Esophagus mucosa (tissue), 1 donor: ENCODE measurements around the gene OR52H1. TPM values are rescaled to one million over a fixed set of nuclear protein-coding genes. Genes with fewer than 3 reads are reported as not detected.

ENCODE experiments used
- ATAC-seq: fragments of 200-7000 bp; cut with Tn5 transposase; one replicate; pipeline ENCODE4 v1.9.1; 2020
- total RNA-seq: library from RNA; stranded (reverse); gene quantifications from one replicate; pipeline ENCODE4 v1.2.4, GENCODE V29; 2023
- donor health status: DM: yes; HTN: yes; CAD: no.

Gene OR52H1
- total RNA-seq, 1 donor from 2014 or later, result not detected

DNA sequence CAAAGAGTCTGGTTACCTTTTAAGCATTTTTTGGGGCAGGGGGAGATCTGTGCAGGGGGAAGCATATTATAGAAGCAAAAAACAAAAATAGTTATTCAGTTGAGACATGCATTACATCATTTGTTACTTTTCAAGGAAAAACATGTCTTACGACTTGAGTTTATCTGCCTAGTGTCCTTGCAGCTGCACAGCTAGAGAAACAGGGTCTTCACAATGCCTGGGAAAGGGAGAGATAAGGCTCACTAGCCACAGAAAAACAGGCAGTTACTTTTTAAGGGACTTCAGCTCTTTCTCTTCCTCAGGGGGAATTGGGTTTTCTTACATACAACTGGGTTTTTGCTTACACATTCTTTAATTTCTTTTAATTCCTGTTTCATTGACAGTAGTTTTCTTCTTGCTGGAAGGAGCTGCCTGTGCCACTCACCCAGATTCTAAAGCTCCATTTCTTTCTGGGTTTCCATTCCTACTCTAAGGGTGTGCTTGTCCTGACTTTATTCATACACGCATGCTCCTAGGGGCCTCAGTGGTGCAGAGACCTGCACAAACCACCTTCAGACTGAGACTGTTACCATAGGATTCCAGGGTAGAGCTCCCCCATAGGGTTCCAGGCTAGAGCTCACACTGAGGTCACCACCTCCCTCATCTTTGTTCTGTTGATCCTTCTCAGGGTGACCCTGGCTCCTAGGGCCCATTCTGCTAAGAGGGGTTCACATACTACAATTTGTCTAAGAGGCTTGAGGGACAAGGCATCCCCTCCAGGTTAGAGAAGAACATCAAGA is 17.1 kb downstream of the OR52H1 start:
- ATAC-seq, result no peak

DNA sequence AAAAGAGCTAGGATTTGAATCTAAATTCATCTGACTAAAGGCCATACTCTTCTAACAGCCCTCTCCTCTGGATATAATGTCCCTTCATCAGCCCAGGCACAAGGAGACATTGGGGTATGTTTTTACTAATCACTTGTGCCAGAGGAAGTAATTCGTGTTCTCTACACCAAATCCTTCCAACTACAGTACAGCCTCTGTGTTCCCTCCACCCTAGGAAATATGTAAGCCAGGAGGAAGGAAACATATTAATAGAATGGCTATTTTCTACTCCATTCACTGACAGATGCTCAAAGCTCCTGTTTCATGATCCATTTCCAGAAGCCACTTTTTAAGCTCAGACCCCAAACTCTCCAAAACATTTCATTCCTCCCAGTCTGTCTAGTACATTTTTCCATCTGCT is 19.8 kb downstream of the OR52H1 start:
- no peak for ATAC-seq

DNA sequence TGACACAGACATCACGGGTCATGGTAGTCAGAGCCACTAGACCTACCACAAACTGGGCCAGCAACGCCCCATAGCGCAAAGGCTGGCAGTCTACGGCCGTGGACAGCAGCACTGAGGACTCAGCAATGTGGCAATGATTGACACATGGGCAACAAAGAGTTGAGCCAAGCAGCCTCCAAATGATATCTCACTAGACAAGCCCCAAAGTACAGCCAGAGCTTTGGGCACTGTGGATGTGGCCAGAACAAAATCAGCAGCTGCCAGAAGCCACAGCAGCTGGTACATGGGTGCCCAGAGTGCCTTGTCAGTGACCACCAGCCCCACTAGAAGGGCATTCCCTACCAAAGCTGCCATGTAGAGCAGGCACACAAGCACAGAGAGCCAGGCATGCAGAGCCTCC is 20.6 kb downstream of the OR52H1 start:
- ATAC-seq, result no peak

DNA sequence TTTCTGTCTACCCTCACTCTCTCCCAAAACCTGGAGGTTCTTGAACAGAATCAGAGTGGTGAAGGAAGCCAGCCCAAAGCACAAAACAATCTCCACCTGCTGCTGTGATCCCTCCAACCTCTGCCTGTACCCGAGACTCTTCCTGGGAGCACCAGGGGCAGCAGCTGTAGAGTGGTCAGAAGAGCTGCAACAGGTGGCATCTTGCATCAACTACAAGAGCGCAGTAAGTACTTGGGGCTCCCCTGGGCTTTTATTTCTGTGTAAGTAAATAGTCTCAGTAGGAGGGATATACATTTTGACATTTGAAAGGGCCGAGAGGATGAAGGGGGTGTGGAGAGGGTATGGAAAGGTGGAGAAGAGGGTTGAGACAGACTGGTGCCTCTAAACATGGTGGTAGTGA is 23.6 kb downstream of the OR52H1 start:
- ATAC-seq, result no peak

DNA sequence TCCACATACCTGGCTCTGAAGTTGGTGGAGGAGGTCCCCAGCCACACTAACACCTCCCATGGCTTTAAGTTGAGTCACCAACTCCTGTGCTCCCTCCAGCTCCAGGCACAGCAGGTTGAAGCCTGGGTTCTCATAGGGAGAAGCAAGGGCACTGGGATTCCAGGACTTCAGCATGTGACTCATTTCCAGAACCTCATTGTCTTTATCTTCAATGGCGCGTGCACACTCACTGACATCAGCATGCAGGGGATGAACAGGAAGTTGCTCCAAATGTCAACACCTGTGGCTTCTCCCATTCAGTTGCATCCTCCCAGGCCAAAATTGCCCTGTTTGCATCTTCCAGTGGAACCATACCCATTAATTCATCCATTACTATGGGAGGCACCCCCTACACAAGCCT is 26.0 kb downstream of the OR52H1 start:
- ATAC-seq, result no peak

DNA sequence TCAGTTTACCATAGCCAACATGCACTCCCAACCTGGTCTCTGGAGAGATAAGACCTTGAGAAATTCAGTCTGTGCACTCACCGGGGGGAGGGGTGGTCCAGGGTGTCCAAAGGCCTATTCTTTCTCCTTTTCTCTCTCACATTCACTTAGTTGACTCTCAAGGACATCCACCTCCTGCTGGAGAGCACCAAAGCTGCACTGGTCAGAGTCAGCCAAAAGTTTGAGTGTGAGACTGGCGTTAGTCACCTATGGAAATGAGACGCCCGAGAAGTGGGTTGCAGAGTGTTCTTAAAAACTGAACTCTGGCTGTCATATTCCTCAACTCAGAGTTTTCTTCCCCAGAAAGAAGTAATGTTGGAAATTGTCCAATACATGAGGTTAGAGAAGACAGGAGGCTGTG is 26.8 kb downstream of the OR52H1 start:
- ATAC-seq, result no peak

DNA sequence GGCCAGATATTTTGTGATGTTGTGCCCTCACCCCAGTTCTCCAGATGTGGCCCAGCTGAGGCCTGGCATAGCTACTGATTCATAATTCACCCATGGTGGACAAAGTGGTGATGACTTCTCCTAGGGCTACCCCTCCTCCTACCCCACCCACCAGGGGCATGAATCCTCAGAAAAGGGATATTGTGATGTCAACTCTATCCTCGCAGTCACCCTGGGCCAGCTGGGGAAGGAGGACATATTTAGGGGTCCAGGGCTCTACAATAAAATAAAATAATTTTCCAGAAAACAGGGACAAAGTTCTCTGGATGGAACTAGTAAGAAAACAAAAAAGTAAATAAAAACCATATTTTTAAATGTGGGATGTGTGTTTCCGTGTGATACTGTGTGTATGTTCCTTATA is 31.7 kb downstream of the OR52H1 start, which contains the start of gene UBQLNL:
TSS of gene UBQLNL (minus strand) at position 101 of the 400 bp plus-strand sequence. CDS start 258 bp downstream, outside the sequence.
- no peak for ATAC-seq

DNA sequence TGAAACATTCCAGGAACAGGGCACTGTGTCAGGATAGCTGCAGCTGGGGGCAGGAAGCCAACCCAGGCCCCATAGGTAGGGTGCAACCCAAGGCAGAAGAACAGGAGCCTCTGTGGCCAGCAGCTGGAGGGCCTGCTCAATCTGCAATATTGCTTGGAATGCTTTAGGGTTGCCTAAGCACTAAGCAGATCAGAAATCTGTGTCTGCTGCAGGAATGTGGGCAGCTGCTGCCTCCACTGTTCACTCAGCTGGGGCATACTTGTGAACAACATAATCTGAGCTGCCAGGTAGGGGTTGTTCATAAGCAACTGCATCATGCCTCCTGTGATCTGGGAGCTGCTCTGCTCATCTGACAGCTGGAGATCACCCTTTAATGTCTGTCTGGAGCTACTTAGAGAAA is 33.5 kb downstream of the OR52H1 start:
- ATAC-seq, result no peak

DNA sequence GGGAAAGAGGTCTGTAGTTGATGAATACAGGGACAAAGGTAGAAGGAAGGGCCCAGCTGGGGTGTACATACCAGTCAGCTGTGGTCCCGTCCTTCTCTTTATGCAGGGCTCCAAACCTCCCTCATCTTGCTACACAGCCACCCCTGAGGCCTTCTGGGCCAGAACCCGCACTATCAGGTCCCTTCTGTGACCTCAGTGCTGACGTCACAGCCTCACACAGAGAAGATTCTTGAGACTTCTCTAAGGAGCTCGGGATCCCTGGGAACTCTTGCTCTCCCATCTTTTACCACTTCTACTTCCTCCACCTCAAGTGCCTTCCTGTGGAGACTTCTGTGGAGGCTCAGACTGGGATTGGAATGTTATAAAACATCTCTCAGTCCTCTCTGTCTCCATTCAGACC is 38.5 kb downstream of the OR52H1 start, which contains the start of gene UBQLN3:
TSS of gene UBQLN3 (minus strand) at position 155 of the 400 bp plus-strand sequence. CDS start 399 bp downstream, outside the sequence.
- ATAC-seq, result no peak

DNA sequence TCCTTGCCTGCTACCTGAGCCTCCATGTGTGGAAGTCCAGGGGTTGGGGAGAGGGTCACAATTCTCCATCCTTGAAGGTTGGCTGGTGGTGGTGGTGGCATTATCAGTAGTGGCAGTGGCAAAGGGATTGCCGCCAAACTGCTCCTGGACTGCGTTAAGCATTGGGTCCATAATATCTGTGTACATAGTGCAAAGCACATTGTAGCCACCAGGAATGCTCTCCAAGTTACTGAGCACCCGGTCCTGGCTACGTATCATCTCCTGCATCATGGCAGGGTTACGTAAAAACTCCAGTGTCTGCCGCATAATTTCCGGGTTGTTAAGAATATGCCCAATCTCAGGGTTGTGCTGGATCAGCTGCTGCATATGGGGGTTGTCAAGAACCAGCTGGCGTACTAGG is 39.7 kb downstream of the OR52H1 start:
- no peak for ATAC-seq

DNA sequence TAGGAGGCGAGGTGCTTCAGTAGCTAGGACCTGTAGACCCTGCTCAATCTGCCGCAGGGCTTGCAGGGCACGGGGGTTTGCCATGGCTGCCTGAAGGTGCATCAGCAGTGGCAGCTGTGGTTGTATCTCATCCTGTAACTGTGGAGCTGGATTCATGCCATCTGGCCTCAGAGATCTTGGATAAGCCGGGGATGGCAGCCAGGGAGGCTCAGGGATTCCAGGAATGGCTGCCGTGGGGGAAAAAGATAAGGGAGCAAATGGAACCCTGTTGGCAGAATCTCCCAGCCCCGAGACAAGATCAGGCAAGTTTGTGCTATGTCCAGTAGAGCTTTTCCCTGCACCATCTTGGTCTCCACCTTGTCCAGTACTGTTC is 40.4 kb downstream of the OR52H1 start:
- ATAC-seq, result no peak

DNA sequence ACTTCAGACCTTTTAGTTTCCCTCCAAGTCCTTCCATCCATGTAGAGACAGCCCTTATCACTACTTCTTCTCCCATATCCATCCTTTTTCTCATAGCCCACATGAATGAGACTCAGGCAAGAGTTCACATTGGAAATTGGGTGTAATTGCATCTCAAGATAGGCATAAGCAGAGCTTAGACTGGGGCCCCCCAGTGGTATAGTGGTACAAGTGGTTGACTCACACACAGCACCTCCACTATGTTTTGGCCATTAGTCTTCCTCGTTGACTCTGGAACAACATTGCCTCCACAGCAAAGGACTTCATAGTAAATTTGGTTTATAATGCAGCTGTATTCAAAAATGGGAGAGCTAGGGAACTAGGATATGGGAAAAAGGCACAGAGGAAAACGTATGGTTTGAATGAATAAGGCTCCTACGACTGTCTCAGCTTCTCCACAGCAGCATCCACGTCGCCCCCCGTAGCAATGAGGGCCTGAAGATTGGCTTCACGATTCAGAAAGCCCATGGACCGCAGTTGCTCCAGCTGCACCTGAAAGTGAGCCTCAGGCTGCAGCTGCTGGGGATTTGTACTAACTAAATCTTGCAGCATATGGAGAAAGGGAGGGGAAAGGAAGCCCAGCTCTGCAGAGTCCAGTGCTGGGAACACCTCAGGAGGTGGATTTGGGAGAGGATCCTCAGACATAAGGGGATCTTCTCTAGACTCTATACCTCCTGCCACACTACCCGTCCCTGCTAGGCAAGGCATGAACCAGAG is 41.0 kb downstream of the OR52H1 start:
- no peak for ATAC-seq

DNA sequence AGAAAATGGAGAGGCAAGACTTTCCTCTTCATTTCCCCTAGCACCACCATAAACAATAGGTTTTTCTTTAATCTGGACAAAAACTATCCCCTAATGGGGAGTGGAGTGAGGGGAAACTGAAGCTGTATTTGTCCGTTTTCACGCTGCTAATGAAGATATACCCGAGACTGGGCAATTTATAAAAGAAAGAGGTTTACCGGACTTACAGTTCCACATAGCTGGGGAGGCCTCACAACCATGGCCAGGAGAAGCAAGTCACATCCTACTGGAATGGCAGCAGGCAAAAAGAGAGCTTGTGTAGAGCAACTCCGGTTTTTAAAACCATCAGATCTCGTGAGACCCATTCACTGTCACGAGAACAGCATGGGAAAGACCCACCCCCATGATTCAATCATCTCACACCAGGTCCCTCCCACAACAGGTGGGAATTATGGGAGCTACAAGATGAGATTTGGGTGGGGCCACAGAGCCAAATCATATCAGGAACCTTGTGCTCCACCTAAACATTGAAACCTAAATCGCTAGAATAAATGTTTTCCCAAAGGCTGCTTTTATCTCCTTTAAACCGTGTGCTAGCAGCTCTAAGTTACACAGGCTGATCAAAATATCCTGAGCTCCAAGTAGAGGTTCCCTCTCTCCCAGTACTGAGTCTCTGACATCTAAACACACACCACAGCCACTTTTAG is 42.8 kb downstream of the OR52H1 start:
- ATAC-seq, result no peak

DNA sequence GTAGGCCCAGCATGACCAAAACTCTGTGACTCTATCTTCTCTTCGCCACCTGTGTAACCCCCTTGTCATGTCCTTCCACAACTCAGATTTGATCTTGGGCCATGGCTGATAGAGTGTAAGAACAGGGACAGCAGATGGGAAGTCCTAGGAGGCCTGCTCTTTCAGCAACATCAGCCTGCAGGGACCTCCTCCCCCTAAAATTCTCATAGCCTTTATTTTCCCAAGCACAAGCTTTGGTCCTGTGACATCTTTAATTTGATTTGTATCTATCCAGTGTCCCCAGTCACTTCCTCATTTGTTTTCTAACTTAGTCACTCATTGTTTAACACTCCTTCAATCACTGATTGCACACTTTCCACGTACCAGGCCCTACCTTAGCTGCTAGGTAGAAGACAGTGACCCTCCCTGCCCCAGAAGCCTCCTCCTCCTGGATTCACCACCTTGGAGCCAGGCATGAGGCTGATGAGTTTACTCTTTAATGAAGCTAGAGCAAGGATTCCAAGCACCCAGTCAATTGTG is 43.9 kb downstream of the OR52H1 start:
- ATAC-seq, result no peak

DNA sequence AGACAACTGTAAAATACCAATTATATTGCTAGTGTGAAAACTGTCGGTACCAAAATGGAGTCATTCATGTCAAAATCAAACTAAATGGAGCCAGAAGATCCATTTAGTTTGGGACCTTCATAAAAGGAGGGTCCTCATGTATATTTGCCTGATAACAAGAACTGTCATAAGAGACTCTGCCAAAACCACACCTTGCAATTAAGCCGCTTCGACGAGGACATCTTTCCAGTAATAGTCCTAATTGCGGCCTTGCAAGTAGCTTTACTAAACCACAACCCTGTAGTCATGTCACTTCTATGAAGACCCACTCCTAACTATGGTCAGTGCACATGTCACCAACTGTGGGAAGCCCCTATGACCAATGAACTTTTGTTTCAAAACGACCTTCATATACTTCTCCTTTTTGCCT is 47.9 kb downstream of the OR52H1 start:
- no peak for ATAC-seq

DNA sequence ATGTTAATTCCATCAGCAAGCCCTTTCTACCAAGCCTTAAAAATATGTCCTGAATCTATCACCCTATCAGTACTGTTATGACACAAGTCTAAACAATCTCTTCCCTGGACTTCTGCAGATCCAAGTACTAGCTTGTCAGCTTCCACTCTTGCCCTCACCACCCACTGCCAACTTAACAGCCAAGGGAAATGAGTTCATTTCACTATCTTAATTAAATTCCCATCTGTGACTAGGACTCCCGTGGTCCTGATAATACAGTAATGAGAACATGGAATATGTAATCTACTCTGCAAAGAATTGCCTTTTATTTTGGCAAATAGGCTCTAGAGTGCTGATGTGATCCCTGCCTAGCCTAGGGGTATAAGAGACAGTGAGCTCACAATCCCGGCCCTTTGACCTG is 48.7 kb downstream of the OR52H1 start:
- no peak for ATAC-seq

Other genes starting within 250 kb of the OR52H1 start
- not detected for gene OR51B4, start 246.6 kb downstream of the OR52H1 start, total RNA-seq
- gene OR51B2, start 224.2 kb downstream of the OR52H1 start, total RNA-seq, result not detected
- gene OR51B5, start 205.0 kb downstream of the OR52H1 start, total RNA-seq, result not detected
- not detected for gene OR51B6, start 197.0 kb downstream of the OR52H1 start, total RNA-seq
- gene OR51M1, start 164.7 kb downstream of the OR52H1 start, total RNA-seq, result not detected
- gene OR51Q1, start 126.4 kb downstream of the OR52H1 start, total RNA-seq, result not detected
- not detected for gene OR51I1, start 107.0 kb downstream of the OR52H1 start, total RNA-seq
- gene OR51I2, start 99.2 kb downstream of the OR52H1 start, total RNA-seq, result not detected
- not detected for gene OR52D1, start 59.9 kb downstream of the OR52H1 start, total RNA-seq
- gene UBQLN3, start 38.6 kb downstream of the OR52H1 start, total RNA-seq, result not detected
- gene UBQLNL, start 31.8 kb downstream of the OR52H1 start, total RNA-seq, result 0.08 TPM
- gene OR52B6, start 32.3 kb upstream of the OR52H1 start, total RNA-seq, result not detected
- gene TRIM6, start 48.1 kb upstream of the OR52H1 start, total RNA-seq, result 7.7 TPM
- gene TRIM34, start 76.5 kb upstream of the OR52H1 start, total RNA-seq, result 4.0 TPM
- gene TRIM5, start 136.5 kb upstream of the OR52H1 start, total RNA-seq, result 8.8 TPM
- 21.7 TPM for gene TRIM22, start 141.2 kb upstream of the OR52H1 start, total RNA-seq
- not detected for gene OR56B1, start 187.9 kb upstream of the OR52H1 start, total RNA-seq
- not detected for gene OR52N4, start 205.7 kb upstream of the OR52H1 start, total RNA-seq
- gene OR52N5, start 234.8 kb upstream of the OR52H1 start, total RNA-seq, result not detected
- gene OR52N1, start 242.7 kb upstream of the OR52H1 start, total RNA-seq, result not detected